Hindlimb muscle (tissue), 1 donor: ENCODE measurements around the gene ZFAND3. TPM values are rescaled to one million over a fixed set of nuclear protein-coding genes. Genes with fewer than 3 reads are reported as not detected.

ENCODE experiments used
- DNase-seq: peaks from one replicate; pipeline ENCODE4 v3.0.0-alpha.2; 2013
- polyA plus RNA-seq: library from polyadenylated mRNA; unstranded; fragments of 120-200 nt; gene quantifications from one replicate; pipeline ENCODE4 v1.2.1, GENCODE V29; 2013; ENCODE audit not compliant: insufficient read length

The ZFAND3 gene
- polyA plus RNA-seq, 1 donor: 95.5 TPM

DNA sequence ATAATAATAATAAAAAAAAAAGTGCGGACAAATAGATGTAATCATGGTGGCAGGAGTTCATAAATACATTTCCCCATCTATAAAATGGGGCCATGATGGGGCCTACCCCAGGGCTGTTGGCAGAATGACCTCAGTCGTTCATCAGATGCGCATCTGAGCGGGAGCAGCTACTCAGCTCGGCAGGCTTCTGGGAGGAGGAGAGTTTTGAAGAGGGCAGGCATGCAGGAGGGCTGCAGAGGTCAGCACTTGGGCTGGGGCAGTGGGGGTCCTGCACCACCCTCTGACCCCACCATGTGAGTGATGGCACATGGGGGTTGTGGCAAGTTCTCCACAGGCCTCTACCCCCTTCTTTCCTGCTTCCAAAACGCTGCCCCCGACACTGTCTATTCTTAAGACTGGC is 373.5 kb downstream of the ZFAND3 start:
- DNase-seq: no peak

GRCh38 chr6:38193481-38194281 is 374.2 kb downstream of the ZFAND3 start:
- DNase-seq: no peak

GRCh38 chr6:38194282-38194572 is 374.7 kb downstream of the ZFAND3 start:
- no peak for DNase-seq

GRCh38 chr6:38194589-38194988 is 375.1 kb downstream of the ZFAND3 start:
- no peak for DNase-seq

DNA sequence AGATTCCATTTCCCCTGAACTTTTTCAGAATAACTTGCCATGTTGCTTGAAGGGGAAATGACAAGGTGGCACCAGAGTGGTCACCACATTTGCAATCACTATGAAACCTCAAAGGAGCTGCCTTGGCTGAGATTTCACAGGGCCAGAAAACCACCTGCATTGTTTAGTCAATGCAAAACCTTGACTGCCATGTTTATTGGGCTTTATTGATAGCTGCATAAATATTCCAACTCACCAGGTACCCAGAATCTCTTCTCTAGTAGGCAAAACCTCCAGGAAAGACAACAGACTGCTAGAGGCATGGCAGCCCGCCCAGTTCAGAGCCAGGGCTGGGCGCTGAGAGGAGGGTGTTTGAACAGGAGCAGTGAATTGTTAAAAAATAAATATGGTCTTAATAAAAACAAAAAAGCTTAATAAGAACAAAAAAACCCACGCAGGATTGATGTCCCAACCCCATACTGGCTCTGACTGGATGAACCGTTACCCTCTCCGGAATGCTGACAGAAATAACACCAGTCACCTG is 375.6 kb downstream of the ZFAND3 start:
- DNase-seq: no peak

DNA sequence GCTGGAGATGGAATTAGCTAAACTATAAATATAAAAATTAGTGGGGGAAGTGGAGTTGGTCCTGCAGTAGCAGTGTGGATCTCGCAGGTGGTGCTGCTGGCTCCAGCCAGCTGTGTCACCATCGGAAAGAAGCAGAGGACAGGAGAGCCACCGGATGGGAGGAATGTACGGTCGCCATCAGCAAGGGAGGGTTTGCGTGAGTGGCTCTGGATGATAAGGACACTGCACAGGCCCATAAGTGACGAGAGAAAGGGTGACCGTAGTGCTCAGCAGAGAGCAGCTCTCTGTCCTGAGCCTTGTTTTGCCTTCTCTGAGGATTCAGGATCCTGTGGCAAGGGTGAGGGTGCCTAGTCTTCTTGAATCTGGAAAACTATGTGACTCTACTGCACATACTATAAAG is 378.7 kb downstream of the ZFAND3 start:
- DNase-seq: no peak

Other genes with a start within 250 kb of the ZFAND3 start
- 15.4 TPM for gene MDGA1, start 121.8 kb upstream of the ZFAND3 start, polyA plus RNA-seq